Measurements from ENCODE around the gene RAD21L1. TPM values are rescaled to one million over a fixed set of nuclear protein-coding genes. Genes with fewer than 3 reads are reported as not detected.

Gene RAD21L1
- total and polyA plus RNA-seq, 2 experiments from 2014 or later = not detected

DNA sequence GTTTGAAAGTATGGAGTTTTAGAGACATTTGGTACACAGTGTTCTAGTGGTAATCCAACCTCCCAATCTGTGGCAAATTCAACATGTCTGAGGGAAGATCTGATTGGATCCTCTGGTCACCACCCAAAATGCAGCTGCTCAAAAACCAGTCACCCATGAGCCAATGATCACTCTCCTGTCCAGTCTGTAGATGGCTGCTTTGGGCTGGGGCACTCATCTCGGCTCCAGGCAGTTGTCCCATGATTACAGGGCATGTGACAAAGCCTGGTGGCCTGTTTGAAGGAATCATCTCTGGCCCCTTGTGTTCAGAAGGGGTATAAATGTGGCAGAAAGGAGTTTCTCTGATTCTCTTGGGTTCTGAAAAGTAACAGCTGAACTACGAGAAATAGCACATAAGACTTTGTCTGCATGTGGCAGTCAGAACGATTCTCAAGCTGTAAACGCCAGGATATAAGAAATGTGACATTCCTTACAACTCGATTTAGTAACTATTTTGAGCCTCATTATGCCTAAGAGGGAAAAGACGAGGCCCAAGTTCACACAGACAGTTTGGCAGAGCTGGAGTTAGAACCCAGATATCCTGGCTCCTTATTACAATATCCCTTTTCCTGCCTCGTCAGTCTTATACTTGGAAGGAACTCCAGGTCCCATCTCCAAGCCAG, 26.5 kb upstream of the RAD21L1 start:
- H3K27me3 ChIP-seq = no peaks in the 10 kb centered on the region
- H3K36me3 ChIP-seq (replicated peaks; ENCODE audit: insufficient read depth, low read depth) = no peaks in the 10 kb centered on the region
- no peaks in the 10 kb centered on the region for H3K4me1 ChIP-seq (ENCODE audit: insufficient read depth)
- no peak overlapping the region for H3K4me2 ChIP-seq
- WGBS (ENCODE audit: low lambda C conversion rate, missing lambda C conversion rate) = 77% methylated on average over 7 of the region's 7 CpGs
- TF ChIP-seq, protein P1, sequence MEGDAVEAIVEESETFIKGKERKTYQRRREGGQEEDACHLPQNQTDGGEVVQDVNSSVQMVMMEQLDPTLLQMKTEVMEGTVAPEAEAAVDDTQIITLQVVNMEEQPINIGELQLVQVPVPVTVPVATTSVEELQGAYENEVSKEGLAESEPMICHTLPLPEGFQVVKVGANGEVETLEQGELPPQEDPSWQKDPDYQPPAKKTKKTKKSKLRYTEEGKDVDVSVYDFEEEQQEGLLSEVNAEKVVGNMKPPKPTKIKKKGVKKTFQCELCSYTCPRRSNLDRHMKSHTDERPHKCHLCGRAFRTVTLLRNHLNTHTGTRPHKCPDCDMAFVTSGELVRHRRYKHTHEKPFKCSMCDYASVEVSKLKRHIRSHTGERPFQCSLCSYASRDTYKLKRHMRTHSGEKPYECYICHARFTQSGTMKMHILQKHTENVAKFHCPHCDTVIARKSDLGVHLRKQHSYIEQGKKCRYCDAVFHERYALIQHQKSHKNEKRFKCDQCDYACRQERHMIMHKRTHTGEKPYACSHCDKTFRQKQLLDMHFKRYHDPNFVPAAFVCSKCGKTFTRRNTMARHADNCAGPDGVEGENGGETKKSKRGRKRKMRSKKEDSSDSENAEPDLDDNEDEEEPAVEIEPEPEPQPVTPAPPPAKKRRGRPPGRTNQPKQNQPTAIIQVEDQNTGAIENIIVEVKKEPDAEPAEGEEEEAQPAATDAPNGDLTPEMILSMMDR (IDR thresholded peaks at IDR 0.05; ENCODE audit: poor library complexity) = no peak
- TF ChIP-seq EZH2phosphoT487 (IDR thresholded peaks at IDR 0.05; ENCODE audit: low read depth, severe bottlenecking, unreplicated experiment) = no peak
- no peak for TF ChIP-seq EZH2 (IDR thresholded peaks at IDR 0.05; ENCODE audit: borderline replicate concordance)
- no peaks in the 10 kb centered on the region for H3K9me3 ChIP-seq (ENCODE audit: low read depth)
- H4K20me1 ChIP-seq (ENCODE audit: insufficient read depth, poor library complexity, severe bottlenecking) = no peaks in the 10 kb centered on the region
- H3K4me3 ChIP-seq = no peak overlapping the region
- no peak overlapping the region for H2AFZ ChIP-seq
- H3K27ac ChIP-seq = no peak overlapping the region
- DNase-seq (ENCODE audit: low spot score) = no peak
- no peaks in the 10 kb centered on the region for H3K79me2 ChIP-seq
- no peaks in the 10 kb centered on the region for H3K9me2 ChIP-seq (replicated peaks; ENCODE audit: insufficient read depth)

DNA sequence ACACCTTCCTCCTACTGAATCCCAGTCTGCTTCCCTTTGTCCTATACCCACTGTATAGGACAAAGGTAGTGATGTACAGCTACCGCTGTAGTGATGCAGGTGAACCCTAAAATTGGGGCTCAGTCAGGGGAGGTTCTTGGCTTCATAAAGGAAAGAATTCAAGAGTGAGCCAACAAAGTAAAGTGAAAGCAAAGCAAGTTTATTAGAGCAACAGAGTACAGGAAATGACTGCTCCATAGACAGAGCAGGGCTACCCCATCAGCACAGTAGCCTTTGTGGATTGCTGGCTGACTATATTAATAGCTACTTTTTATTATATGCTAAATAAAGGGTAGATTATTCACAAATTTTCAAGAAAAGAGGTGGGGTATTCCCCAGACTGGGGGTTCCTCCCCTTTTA, 25.9 kb upstream of the RAD21L1 start:
- no peak for DNase-seq (ENCODE audit: low spot score)
- no peaks in the 10 kb centered on the region for H3K36me3 ChIP-seq (replicated peaks; ENCODE audit: insufficient read depth, low read depth)
- no peaks in the 10 kb centered on the region for H4K20me1 ChIP-seq (ENCODE audit: insufficient read depth, poor library complexity, severe bottlenecking)
- 96% methylated on average over 1 of the region's 1 CpG for WGBS (ENCODE audit: low lambda C conversion rate, missing lambda C conversion rate)
- H3K4me3 ChIP-seq = no peak overlapping the region
- H3K9me3 ChIP-seq (ENCODE audit: low read depth) = no peaks in the 10 kb centered on the region
- no peak overlapping the region for H3K27ac ChIP-seq
- no peaks in the 10 kb centered on the region for H3K4me1 ChIP-seq (ENCODE audit: insufficient read depth)
- H3K79me2 ChIP-seq = no peaks in the 10 kb centered on the region
- H2AFZ ChIP-seq = no peak overlapping the region
- no peaks in the 10 kb centered on the region for H3K9me2 ChIP-seq (replicated peaks; ENCODE audit: insufficient read depth)
- no peak overlapping the region for H3K4me2 ChIP-seq
- H3K27me3 ChIP-seq = no peaks in the 10 kb centered on the region
- TF ChIP-seq EZH2phosphoT487 (IDR thresholded peaks at IDR 0.05; ENCODE audit: low read depth, severe bottlenecking, unreplicated experiment) (no peak), EZH2 (IDR thresholded peaks at IDR 0.05; ENCODE audit: borderline replicate concordance) (no peak)
- TF ChIP-seq, protein P1 (IDR thresholded peaks at IDR 0.05; ENCODE audit: poor library complexity) = no peak

DNA sequence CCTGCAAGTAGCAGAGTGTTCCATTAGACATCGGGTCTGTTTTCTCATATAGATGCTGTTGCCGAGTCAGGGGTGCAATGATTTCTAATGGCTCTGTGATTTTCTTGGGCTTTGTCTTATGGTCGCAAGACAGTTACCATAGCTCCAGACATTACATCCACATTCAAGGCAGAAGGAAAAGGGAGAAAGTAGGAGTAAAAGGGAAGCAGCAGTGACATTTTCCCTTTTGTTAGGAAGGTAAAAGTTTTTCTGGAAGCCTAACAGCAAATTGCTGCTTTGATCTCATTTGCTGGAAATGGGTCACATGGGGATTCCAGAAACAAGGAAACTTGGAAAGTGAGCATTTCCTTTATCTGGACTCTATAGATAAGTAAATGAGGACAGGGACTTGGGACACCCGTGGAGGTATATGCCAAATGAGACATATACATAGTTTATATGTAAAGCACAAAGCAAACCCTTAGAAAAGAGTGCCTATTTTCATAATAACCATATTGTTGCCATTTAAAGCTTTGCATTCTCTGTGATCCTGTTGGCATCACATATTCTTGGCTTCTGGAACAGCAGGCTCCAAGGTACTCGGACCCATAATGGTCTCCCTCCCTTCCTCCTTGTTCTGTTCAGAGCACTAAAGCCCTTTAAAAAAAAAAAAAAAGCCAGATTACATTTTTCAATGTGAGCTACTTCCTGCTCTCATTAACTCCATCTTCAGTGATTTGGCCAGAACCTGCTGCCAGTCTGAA, 22.9 kb upstream of the RAD21L1 start, which contains the start of gene C20orf202:
Gene C20orf202, plus strand, starts transcription at position 693 of the 743 bp plus-strand sequence. CDS start 132 bp downstream, outside the sequence.
- H3K4me3 ChIP-seq = no peak within 1 kb of the TSS
- no peak within 1 kb of the TSS for H3K27ac ChIP-seq
- H3K36me3 ChIP-seq (replicated peaks; ENCODE audit: insufficient read depth, low read depth) = no peaks in the 10 kb centered on the region
- H2AFZ ChIP-seq = no peak within 1 kb of the TSS
- no peaks in the 10 kb centered on the region for H3K4me1 ChIP-seq (ENCODE audit: insufficient read depth)
- H3K9me2 ChIP-seq (replicated peaks; ENCODE audit: insufficient read depth) = no peaks in the 10 kb centered on the region
- H3K79me2 ChIP-seq = no peaks in the 10 kb centered on the region
- no peak within 1 kb of the TSS for H3K4me2 ChIP-seq
- H3K27me3 ChIP-seq = no peaks in the 10 kb centered on the region
- TF ChIP-seq EZH2phosphoT487 (IDR thresholded peaks at IDR 0.05; ENCODE audit: low read depth, severe bottlenecking, unreplicated experiment) (no peak), EZH2 (IDR thresholded peaks at IDR 0.05; ENCODE audit: borderline replicate concordance) (no peak)
- TF ChIP-seq, protein P1 (IDR thresholded peaks at IDR 0.05; ENCODE audit: poor library complexity) = no peak
- H3K9me3 ChIP-seq (ENCODE audit: low read depth) = no peaks in the 10 kb centered on the region
- no peaks in the 10 kb centered on the region for H4K20me1 ChIP-seq (ENCODE audit: insufficient read depth, poor library complexity, severe bottlenecking)
- WGBS (ENCODE audit: low lambda C conversion rate, missing lambda C conversion rate) = 77% methylated on average over 5 of the region's 5 CpGs
- DNase-seq (ENCODE audit: low spot score) = no peak
